Upper lobe of right lung (tissue), 1 donor: ENCODE results near the gene LGALSL. TPM values are rescaled to one million over a fixed set of nuclear protein-coding genes. Genes with fewer than 3 reads are reported as not detected.

Experiments used
- ATAC-seq: fragments of 200-7000 bp; cut with Tn5 transposase; one replicate; pipeline ENCODE4 v1.9.1; 2020; ENCODE audit warnings: mild to moderate bottlenecking, moderate library complexity
- DNase-seq: peaks from one replicate; pipeline ENCODE4 v3.0.0-alpha.2; 2020
- H3K27ac ChIP-seq: fragments of 200-600 bp; one replicate; pipeline ENCODE4 v1.8.0; 2022
- H3K27me3 ChIP-seq: fragments of 200-600 bp; one replicate; pipeline ENCODE4 v1.8.0; 2022; ENCODE audit warnings: mild to moderate bottlenecking
- H3K36me3 ChIP-seq: fragments of 200-600 bp; one replicate; pipeline ENCODE4 v1.8.0; 2022
- H3K4me1 ChIP-seq: fragments of 200-600 bp; one replicate; pipeline ENCODE4 v1.8.0; 2022
- H3K4me3 ChIP-seq: fragments of 200-600 bp; one replicate; pipeline ENCODE4 v1.8.0; 2022; ENCODE audit warnings: mild to moderate bottlenecking
- H3K9me3 ChIP-seq: fragments of 200-600 bp; one replicate; pipeline ENCODE4 v1.8.0; 2022
- intact Hi-C: fragments of 100-400 bp; cut with DNase I; formaldehyde crosslinking; loops from one replicate; pipeline ENCODE4 v1.11.0; 2022
- total RNA-seq: library from RNA; stranded (reverse); fragmentation: NEBNext Ultra II Directional; extraction: Animal tissue kit (Norgen Biotek cat#: 25700); gene quantifications from one replicate; pipeline ENCODE4 v1.2.1, GENCODE V29; 2021
- TF ChIP-seq, protein P1 (sequence below): fragments of 200-600 bp; IDR thresholded peaks from one replicate; pipeline ENCODE4 v1.8.0; 2022; ENCODE audit warnings: antibody characterized with exemption
- donor health status: DM: no; HTN: yes; CAD: no; lungs with severe emphysema.

LGALSL gene
- total RNA-seq, 1 donor from 2014 or later: 43.2 TPM

DNA sequence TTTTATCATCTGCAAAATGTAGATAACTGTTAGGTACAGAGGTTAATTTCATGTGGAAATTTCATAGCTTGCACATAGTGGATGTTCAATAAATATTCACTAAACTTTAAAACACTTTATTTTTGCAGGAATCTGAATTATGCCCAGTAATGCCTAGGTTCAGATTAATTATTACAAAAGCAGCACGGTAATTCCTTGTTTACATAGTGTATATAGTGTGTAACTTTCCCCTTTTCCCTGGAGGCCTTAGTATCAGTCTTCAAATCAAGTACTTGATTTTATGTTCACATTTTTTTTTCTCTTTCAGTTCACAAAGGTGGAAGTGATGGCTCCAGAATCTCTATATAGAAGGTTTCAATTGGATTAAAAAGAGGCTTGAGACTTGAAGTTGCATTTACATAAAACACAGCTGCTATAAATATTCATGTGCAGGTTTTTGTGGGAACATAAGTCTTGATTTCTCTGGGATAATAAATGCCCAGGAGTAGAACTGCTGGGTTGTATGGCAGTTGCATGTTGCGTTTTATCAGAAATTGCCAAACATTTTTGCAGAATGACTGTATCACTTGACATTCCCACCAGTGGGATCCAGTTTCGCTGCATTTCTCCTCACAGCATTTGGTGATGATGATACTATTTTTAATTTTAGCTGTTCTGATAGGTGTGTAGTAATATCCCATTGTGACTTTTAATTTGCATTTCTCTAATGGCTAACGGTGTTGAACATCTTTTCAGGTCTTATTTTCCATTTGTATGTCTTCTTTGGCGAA lies 27.6 kb upstream of the LGALSL start:
- H3K9me3 ChIP-seq: no peaks in the 10 kb centered on the region
- no peaks in the 10 kb centered on the region for H3K36me3 ChIP-seq
- no peak overlapping the region for H3K27ac ChIP-seq
- H3K4me3 ChIP-seq: no peak overlapping the region
- H3K4me1 ChIP-seq: no peaks in the 10 kb centered on the region
- no peak for DNase-seq
- ATAC-seq: no peak
- no peaks in the 10 kb centered on the region for H3K27me3 ChIP-seq
- TF ChIP-seq, protein P1, sequence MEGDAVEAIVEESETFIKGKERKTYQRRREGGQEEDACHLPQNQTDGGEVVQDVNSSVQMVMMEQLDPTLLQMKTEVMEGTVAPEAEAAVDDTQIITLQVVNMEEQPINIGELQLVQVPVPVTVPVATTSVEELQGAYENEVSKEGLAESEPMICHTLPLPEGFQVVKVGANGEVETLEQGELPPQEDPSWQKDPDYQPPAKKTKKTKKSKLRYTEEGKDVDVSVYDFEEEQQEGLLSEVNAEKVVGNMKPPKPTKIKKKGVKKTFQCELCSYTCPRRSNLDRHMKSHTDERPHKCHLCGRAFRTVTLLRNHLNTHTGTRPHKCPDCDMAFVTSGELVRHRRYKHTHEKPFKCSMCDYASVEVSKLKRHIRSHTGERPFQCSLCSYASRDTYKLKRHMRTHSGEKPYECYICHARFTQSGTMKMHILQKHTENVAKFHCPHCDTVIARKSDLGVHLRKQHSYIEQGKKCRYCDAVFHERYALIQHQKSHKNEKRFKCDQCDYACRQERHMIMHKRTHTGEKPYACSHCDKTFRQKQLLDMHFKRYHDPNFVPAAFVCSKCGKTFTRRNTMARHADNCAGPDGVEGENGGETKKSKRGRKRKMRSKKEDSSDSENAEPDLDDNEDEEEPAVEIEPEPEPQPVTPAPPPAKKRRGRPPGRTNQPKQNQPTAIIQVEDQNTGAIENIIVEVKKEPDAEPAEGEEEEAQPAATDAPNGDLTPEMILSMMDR: no peak
- intact Hi-C loops: no loop called here

GRCh38 chr2:64434039-64434657 lies 19.8 kb upstream of the LGALSL start:
- Histone ChIP-seq H3K9me3 (no peaks in the 10 kb centered on the region), H3K4me3 (no peak overlapping the region), H3K4me1 (no peaks in the 10 kb centered on the region), H3K36me3 (no peaks in the 10 kb centered on the region), H3K27ac (no peak overlapping the region), H3K27me3 (no peaks in the 10 kb centered on the region)
- TF ChIP-seq, protein P1: no peak
- ATAC-seq (no peak), DNase-seq (no peak)
- intact Hi-C loops: no loop called here

DNA sequence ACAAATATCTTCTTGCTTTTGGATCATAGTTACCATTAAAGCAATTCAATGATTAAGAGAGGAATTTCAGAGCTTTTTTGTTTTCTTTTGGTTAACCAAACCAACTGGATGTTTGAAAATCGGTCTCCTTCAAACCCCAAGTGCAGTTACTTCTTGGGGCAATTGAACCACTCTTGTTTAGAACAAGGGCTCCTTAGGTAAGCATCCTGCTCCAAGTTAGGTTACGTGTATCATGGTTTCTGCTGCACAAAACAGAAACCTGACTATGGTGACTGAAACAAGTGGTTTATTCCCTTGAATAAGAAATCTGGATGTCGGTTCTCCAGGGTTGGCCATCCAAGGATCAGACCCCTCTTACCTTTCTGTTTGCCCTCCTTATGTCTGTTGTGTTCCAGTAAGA lies 16.1 kb upstream of the LGALSL start:
- Histone ChIP-seq H3K4me1 (no peaks in the 10 kb centered on the region), H3K9me3 (no peaks in the 10 kb centered on the region), H3K27ac (no peak overlapping the region), H3K36me3 (no peaks in the 10 kb centered on the region), H3K27me3 (no peaks in the 10 kb centered on the region), H3K4me3 (no peak overlapping the region)
- no peak for DNase-seq
- TF ChIP-seq, protein P1: no peak
- ATAC-seq: no peak
- intact Hi-C loops: no loop called here

- H3K4me1 ChIP-seq: no peaks in the 10 kb centered on the region
- no peaks in the 10 kb centered on the region for H3K9me3 ChIP-seq
- H3K4me3 ChIP-seq: no peak overlapping the region
- H3K27me3 ChIP-seq: no peaks in the 10 kb centered on the region
- intact Hi-C loops: no loop called here
- TF ChIP-seq, protein P1: no peak
- no peak overlapping the region for H3K27ac ChIP-seq
- ATAC-seq: peak; percentile 91
- no peaks in the 10 kb centered on the region for H3K36me3 ChIP-seq
- DNase-seq: no peak
Measured at GRCh38 chr2:64439194-64439593, 14.8 kb upstream of the LGALSL start.

DNA sequence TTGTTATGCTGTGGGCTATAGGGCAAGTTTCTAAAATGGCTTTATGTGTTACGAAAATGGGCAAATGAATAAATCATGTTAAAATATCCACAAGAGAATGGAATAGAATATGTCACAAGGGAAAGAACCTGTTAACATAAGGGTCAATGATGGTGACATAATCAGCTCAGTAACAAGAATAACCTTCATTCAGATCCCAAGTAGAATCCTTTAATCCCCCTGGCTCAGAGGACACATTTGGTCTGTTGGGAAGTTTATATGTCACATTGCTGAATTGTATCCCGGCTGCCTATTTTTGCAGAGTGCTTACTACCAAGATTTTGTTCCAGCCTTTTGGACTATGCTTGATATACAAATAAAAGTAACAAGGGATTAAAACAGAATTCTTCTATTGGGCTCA lies 13.1 kb upstream of the LGALSL start:
- DNase-seq: no peak
- no peaks in the 10 kb centered on the region for H3K9me3 ChIP-seq
- H3K4me1 ChIP-seq: no peaks in the 10 kb centered on the region

More for the DNA sequence above, 13.1 kb upstream of the LGALSL start:
- TF ChIP-seq, protein P1: no peak
- H3K27ac ChIP-seq: no peak overlapping the region
- no peaks in the 10 kb centered on the region for H3K36me3 ChIP-seq
- ATAC-seq: no peak
- intact Hi-C loops: no loop called here
- H3K4me3 ChIP-seq: no peak overlapping the region
- H3K27me3 ChIP-seq: no peaks in the 10 kb centered on the region
